ENCODE data around the gene SORBS1. TPM values are rescaled to one million over a fixed set of nuclear protein-coding genes. Genes with fewer than 3 reads are reported as not detected.

The SORBS1 gene
- total RNA-seq, 1 donor from 2014 or later: 896 TPM

DNA sequence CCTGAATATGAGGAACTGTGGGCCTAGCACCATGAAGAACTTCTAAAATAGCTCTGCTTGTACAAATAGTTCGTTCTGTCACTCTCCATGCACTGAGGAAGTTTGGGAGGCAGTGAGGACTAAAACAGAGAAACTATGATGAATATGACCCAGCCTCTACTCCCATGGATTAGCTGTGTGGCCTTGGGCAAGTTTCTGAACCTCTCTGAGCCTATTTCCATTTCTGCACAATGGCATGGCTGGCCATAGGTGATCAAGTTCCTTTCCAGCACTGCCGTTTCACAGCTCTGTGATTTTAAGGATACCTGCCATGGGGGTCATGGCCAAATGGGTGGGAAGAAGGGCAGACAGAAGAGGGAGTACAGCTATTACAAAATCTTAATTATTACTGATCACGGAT is 57.6 kb downstream of the SORBS1 start:
- TF ChIP-seq, protein P1, sequence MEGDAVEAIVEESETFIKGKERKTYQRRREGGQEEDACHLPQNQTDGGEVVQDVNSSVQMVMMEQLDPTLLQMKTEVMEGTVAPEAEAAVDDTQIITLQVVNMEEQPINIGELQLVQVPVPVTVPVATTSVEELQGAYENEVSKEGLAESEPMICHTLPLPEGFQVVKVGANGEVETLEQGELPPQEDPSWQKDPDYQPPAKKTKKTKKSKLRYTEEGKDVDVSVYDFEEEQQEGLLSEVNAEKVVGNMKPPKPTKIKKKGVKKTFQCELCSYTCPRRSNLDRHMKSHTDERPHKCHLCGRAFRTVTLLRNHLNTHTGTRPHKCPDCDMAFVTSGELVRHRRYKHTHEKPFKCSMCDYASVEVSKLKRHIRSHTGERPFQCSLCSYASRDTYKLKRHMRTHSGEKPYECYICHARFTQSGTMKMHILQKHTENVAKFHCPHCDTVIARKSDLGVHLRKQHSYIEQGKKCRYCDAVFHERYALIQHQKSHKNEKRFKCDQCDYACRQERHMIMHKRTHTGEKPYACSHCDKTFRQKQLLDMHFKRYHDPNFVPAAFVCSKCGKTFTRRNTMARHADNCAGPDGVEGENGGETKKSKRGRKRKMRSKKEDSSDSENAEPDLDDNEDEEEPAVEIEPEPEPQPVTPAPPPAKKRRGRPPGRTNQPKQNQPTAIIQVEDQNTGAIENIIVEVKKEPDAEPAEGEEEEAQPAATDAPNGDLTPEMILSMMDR (IDR thresholded peaks at IDR 0.05; ENCODE audit: borderline replicate concordance): no peak
- peaks cover 94% of the 10 kb centered on the region for H3K4me1 ChIP-seq
- no peaks in the 10 kb centered on the region for H3K9me3 ChIP-seq (replicated peaks)
- no peak for DNase-seq
- intact Hi-C loops (cut with micrococcal nuclease): no loop called here
- no peaks in the 10 kb centered on the region for H3K27me3 ChIP-seq (ENCODE audit: low read depth)
- peak overlapping the region; percentile 87 for H3K27ac ChIP-seq (replicated peaks)
- H3K36me3 ChIP-seq: peaks cover 5% of the 10 kb centered on the region
- H3K4me3 ChIP-seq: no peak overlapping the region

DNA sequence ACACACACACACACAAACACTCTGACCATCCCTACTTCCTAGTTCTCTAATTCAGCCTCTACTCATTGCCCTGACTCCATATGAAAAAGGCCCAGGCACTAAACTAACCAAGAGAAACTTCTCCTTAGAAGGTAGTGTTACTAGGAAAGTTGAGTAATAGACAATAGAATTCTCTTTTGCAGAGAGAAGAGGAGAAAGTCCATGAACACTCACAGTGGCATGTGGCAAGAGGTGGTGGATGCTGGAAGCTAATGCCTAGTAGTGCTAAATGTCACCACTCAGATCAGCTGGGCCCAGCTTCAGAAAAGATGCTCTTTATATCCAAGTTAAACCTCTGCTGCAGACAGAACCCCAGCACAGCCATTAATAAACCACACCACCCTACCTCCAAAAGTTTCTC is 58.2 kb downstream of the SORBS1 start:
- peak overlapping the region; percentile 87 for H3K27ac ChIP-seq (replicated peaks)
- no peaks in the 10 kb centered on the region for H3K27me3 ChIP-seq (ENCODE audit: low read depth)
- peaks cover 91% of the 10 kb centered on the region for H3K4me1 ChIP-seq
- no peaks in the 10 kb centered on the region for H3K9me3 ChIP-seq (replicated peaks)
- no peak for DNase-seq
- intact Hi-C loops (cut with micrococcal nuclease): no loop called here
- no peak overlapping the region for H3K4me3 ChIP-seq
- H3K36me3 ChIP-seq: peaks cover 5% of the 10 kb centered on the region
- TF ChIP-seq, protein P1 (IDR thresholded peaks at IDR 0.05; ENCODE audit: borderline replicate concordance): no peak

DNA sequence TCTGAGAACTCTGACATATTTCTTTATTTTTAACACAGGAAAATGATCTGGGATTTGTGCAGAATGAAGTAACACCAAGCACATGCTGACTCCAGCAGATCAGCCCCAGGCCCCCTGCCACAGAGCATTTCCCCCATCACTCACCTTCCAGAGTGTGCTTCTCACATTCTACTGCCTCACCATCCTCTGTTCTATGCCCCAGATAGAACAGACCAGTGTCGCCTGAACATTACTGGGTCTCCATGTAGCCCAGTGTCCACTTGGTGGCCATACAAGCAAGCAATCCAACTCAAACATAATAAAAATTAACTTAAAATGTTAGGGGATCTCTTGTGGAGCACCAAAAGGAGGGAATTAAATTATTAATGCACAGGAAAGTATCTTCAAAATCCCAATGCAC is 58.8 kb downstream of the SORBS1 start:
- Histone ChIP-seq H3K27ac (replicated peaks) (peak overlapping the region; percentile 87), H3K27me3 (ENCODE audit: low read depth) (no peaks in the 10 kb centered on the region), H3K9me3 (replicated peaks) (no peaks in the 10 kb centered on the region), H3K36me3 (peaks cover 5% of the 10 kb centered on the region), H3K4me1 (peaks cover 91% of the 10 kb centered on the region), H3K4me3 (no peak overlapping the region)
- no peak for DNase-seq
- intact Hi-C loops (cut with micrococcal nuclease): no loop called here
- TF ChIP-seq, protein P1 (IDR thresholded peaks at IDR 0.05; ENCODE audit: borderline replicate concordance): no peak

DNA sequence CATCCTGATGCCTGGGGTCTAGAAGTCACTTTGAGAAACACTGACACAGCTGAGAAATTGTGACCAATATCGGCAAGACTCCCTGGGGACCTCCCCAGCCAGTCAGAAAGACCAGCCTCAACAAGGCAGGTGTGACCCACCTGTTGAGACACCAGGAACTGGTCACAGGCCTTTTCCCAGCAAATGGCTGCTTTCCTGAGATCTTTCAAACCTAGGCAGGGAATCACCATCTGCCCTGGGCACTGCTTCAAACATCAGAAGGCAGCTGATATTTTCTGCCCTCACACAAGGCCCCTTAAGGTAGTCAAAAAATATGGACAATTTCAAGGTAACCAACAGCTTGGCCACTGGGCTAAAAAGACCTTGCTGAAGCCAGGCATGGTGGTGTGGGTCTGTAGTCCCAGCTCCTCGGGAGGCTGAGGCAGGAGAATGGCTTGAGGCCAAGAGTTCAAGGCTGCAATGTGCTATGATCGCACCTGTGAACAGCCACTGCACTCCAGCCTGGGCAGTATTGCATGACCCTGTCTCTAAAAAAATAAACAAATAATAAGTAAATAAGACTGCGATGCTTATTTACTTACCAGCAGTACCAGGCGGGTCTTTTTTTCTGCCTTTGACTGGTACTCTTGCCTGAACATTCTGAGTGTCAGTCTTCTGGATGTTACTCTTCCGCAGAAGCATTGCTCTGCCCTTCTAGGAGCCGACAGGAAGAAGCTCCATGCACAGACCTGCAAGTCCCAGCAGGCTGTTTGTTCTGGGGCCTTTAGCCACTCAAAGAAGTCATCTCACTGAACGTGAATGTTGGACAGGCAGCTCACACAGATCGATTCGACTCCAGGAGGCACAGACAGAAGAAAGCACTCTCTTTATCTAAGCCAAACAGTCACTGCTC is 59.7 kb downstream of the SORBS1 start:
- no peaks in the 10 kb centered on the region for H3K27me3 ChIP-seq (ENCODE audit: low read depth)
- no peak overlapping the region for H3K4me3 ChIP-seq
- TF ChIP-seq, protein P1 (IDR thresholded peaks at IDR 0.05; ENCODE audit: borderline replicate concordance): no peak
- peaks cover 5% of the 10 kb centered on the region for H3K36me3 ChIP-seq
- DNase-seq: no peak
- intact Hi-C loops (cut with micrococcal nuclease): no loop called here
- H3K9me3 ChIP-seq (replicated peaks): no peaks in the 10 kb centered on the region
- H3K4me1 ChIP-seq: peaks cover 91% of the 10 kb centered on the region
- H3K27ac ChIP-seq (replicated peaks): peak overlapping the region; percentile 87

DNA sequence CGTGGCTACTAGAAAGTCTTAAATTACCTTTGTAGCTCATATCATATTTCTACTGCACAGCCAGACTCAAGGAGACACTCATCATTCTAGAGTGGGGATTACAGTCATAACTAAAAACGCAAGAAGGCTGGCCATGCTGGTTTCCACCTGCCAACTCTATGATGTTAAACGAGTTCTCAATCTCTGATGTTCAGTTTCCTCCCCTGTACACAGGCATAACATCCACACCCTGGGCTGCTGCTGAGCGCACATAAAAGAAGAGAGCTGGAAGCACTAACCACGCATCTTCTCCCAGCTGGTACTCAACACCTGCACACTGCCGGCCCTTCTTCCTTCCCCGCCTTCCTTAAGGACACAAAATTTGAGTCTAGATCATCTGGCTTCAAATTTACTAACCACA is 60.5 kb downstream of the SORBS1 start:
- no peak overlapping the region for H3K4me3 ChIP-seq
- H3K4me1 ChIP-seq: peaks cover 91% of the 10 kb centered on the region
- no peak for DNase-seq

More for the DNA sequence above, 60.5 kb downstream of the SORBS1 start:
- H3K9me3 ChIP-seq (replicated peaks): no peaks in the 10 kb centered on the region
- intact Hi-C loops (cut with micrococcal nuclease): no loop called here
- H3K27ac ChIP-seq (replicated peaks): peak overlapping the region; percentile 87
- TF ChIP-seq, protein P1 (IDR thresholded peaks at IDR 0.05; ENCODE audit: borderline replicate concordance): no peak
- H3K27me3 ChIP-seq (ENCODE audit: low read depth): no peaks in the 10 kb centered on the region
- peaks cover 5% of the 10 kb centered on the region for H3K36me3 ChIP-seq

Measured in left ventricle myocardium inferior (tissue), 1 donor.